H1 (cell line): Measurements from ENCODE around the gene OXNAD1.

Experiments used
- CHD2 ChIP-seq: IDR thresholded peaks from 2 replicates; pipeline ENCODE4 v1.6.1; 2012; ENCODE audit warnings: low read length, improper control_type of control experiment
- EP300 ChIP-seq, 2 experiments: IDR thresholded peaks; 1 replicate in 1 of 2; 2 replicates in 1 of 2; pipeline ENCODE4 v1.6.1; 2011 to 2012; ENCODE audit warnings: low read depth in 2 of 2, low read length in 2 of 2, mild to moderate bottlenecking in 2 of 2, borderline replicate concordance in 1 of 2, inconsistent platforms in 1 of 2, moderate library complexity in 1 of 2
- POLR2A ChIP-seq, 2 experiments: IDR thresholded peaks; 1 replicate in 1 of 2; 2 replicates in 1 of 2; pipeline ENCODE4 v1.6.1; 2011; ENCODE audit warnings: low read depth in 2 of 2, low read length in 2 of 2, mild to moderate bottlenecking in 2 of 2; ENCODE audit errors: control extremely low read depth in 1 of 2
- POLR2AphosphoS5 ChIP-seq: IDR thresholded peaks from 2 replicates; pipeline ENCODE4 v1.6.1; 2011; ENCODE audit warnings: low read depth, low read length
- RAD21 ChIP-seq, 2 experiments: IDR thresholded peaks in 1 of 2; conservative IDR thresholded peaks in 1 of 2; 2 replicates each; pipeline ENCODE4 v1.6.1; 2011; ENCODE audit warnings: low read depth in 2 of 2, low read length in 2 of 2, improper control_type of control experiment in 1 of 2, inconsistent platforms in 1 of 2, mild to moderate bottlenecking in 1 of 2, moderate library complexity in 1 of 2
- SP4 ChIP-seq: IDR thresholded peaks from 2 replicates; pipeline ENCODE4 v1.6.1; 2012; ENCODE audit warnings: low read length, inconsistent platforms
- SRF ChIP-seq: IDR thresholded peaks from 2 replicates; pipeline ENCODE4 v1.6.1; 2011; ENCODE audit warnings: mild to moderate bottlenecking, low read depth, low read length, moderate library complexity
- TF ChIP-seq, protein P1 (sequence below), 3 experiments: IDR thresholded peaks; 1 replicate in 2 of 3; 2 replicates in 1 of 3; pipeline versions ENCODE4 v1.5.1 to v1.6.1; 2011; ENCODE audit warnings: low read length in 3 of 3, mild to moderate bottlenecking in 3 of 3, inconsistent platforms in 2 of 3, low read depth in 1 of 3, moderate library complexity in 1 of 3; ENCODE audit not compliant: insufficient read depth in 1 of 3; ENCODE audit errors: control extremely low read depth in 1 of 3

DNA sequence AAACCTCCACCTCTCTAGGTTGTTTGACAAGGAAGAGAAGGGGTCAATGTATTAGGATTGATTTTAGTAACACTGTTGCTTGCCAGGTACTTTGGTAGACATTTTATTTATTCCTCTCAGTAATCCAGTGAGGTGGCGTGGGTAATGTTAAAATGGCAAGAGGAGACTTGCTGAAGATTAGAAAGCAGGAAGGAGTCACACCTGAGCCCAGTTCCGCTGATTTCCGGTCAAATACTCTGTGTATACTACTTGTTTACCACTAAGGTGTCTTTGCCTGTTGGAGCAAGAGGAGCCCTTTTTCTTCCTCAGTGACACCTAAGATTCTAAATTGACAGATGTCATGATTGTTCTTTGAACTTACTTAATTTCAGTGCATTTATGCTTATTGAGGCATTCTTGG lies 1.7 kb downstream of the OXNAD1 start:
- no peak for TF ChIP-seq EP300 (IDR thresholded peaks at IDR 0.05; ENCODE audit: borderline replicate concordance in 1 of 2, low read depth in 2 of 2, low read length in 2 of 2)
- no peak for TF ChIP-seq CHD2
- no peak for TF ChIP-seq POLR2AphosphoS5
- TF ChIP-seq RAD21 (IDR thresholded peaks at IDR 0.05 in 1 of 2, conservative IDR thresholded peaks at IDR 0.05 in 1 of 2; ENCODE audit: low read depth in 2 of 2, low read length in 2 of 2) = no peak
- no peak for TF ChIP-seq SRF
- TF ChIP-seq, protein P1, sequence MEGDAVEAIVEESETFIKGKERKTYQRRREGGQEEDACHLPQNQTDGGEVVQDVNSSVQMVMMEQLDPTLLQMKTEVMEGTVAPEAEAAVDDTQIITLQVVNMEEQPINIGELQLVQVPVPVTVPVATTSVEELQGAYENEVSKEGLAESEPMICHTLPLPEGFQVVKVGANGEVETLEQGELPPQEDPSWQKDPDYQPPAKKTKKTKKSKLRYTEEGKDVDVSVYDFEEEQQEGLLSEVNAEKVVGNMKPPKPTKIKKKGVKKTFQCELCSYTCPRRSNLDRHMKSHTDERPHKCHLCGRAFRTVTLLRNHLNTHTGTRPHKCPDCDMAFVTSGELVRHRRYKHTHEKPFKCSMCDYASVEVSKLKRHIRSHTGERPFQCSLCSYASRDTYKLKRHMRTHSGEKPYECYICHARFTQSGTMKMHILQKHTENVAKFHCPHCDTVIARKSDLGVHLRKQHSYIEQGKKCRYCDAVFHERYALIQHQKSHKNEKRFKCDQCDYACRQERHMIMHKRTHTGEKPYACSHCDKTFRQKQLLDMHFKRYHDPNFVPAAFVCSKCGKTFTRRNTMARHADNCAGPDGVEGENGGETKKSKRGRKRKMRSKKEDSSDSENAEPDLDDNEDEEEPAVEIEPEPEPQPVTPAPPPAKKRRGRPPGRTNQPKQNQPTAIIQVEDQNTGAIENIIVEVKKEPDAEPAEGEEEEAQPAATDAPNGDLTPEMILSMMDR (IDR thresholded peaks at IDR 0.05; ENCODE audit: control extremely low read depth in 1 of 3, insufficient read depth in 1 of 3, low read depth in 1 of 3, low read length in 3 of 3) = no peak
- no peak for TF ChIP-seq POLR2A (IDR thresholded peaks at IDR 0.05; ENCODE audit: control extremely low read depth in 1 of 2, low read depth in 2 of 2, low read length in 2 of 2)
- no peak for TF ChIP-seq SP4
